Osteoblast (primary cell): ENCODE data around the gene CLMP. TPM values are rescaled to one million over a fixed set of nuclear protein-coding genes. Genes with fewer than 3 reads are reported as not detected.

Experiments
- DNase-seq: peaks from one replicate; pipeline ENCODE4 v3.0.0; 2011; ENCODE audit warnings: low spot score, mixed read lengths; ENCODE audit not compliant: insufficient read length; ENCODE audit errors: missing footprints
- H2AFZ ChIP-seq: 2 replicates; pipeline ENCODE4 v1.6.0; 2011; ENCODE audit warnings: mild to moderate bottlenecking, low read length
- H3K27ac ChIP-seq: 2 replicates; pipeline ENCODE4 v1.5.1; 2011; ENCODE audit warnings: mild to moderate bottlenecking, low read depth, low read length, moderate library complexity
- H3K27me3 ChIP-seq: 2 replicates; pipeline ENCODE4 v1.6.0; 2012; ENCODE audit warnings: mild to moderate bottlenecking, control low read depth, inconsistent platforms, low read length, moderate library complexity; ENCODE audit not compliant: insufficient read depth
- H3K36me3 ChIP-seq: 2 replicates; pipeline ENCODE4 v1.5.1; 2011; ENCODE audit warnings: mild to moderate bottlenecking, low read length, control low read depth, moderate library complexity; ENCODE audit not compliant: insufficient read depth
- H3K4me1 ChIP-seq: 2 replicates; pipeline ENCODE4 v1.5.1; 2011; ENCODE audit warnings: mild to moderate bottlenecking, low read length, control low read depth, moderate library complexity; ENCODE audit not compliant: insufficient read depth
- H3K4me2 ChIP-seq: 2 replicates; pipeline ENCODE4 v1.6.0; 2011; ENCODE audit warnings: mild to moderate bottlenecking, low read length; ENCODE audit not compliant: insufficient read depth
- H3K4me3 ChIP-seq: fragments of 200-600 bp; sonication (generic); 3 replicates; pipeline ENCODE4 v1.5.1; 2012; ENCODE audit warnings: mild to moderate bottlenecking, low read length, inconsistent platforms; ENCODE audit not compliant: insufficient read depth
- H3K79me2 ChIP-seq: 2 replicates; pipeline ENCODE4 v1.6.0; 2012; ENCODE audit warnings: mild to moderate bottlenecking, low read length, control low read depth, inconsistent platforms; ENCODE audit not compliant: insufficient read depth
- H3K9me3 ChIP-seq: 2 replicates; pipeline ENCODE4 v1.5.1; 2011; ENCODE audit warnings: low read depth, low read length, control low read depth
- H4K20me1 ChIP-seq: 2 replicates; pipeline ENCODE4 v1.6.0; 2012; ENCODE audit warnings: mild to moderate bottlenecking, low read length, control low read depth; ENCODE audit not compliant: insufficient read depth
- CTCF ChIP-seq: IDR thresholded peaks from 2 replicates; pipeline ENCODE4 v1.5.1; 2011; ENCODE audit warnings: mild to moderate bottlenecking, low read depth, low read length, moderate library complexity; ENCODE audit errors: extremely low read depth
- total RNA-seq: library from RNA; depleted of rRNA; stranded (reverse); fragments of >200 nt; gene quantifications from 2 replicates; pipeline ENCODE4 v1.2.3, GENCODE V29; 2012

CLMP gene
- total RNA-seq, 1 donor: 210 TPM

DNA sequence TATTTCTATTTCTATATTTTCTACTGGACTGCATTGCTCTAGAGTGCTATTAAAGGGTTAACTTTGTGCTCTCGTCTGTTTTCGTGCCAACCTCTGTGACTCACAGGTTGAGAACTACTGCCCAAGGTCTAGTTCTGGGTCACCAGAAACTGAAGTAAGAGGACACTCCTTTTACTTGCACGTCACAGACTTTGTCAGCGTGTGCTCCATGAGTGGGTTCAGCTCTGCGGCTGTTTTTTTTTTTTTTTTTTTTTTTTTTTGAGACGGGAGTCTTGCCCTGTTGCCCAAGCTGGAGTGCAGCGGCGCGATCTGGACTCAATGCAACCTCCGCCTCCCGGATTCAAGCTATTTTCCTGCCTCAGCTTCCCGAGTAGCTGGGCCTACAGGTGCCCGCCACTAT is 49.8 kb downstream of the CLMP start:
- Histone ChIP-seq H3K4me3 (no peak overlapping the region), H3K4me2 (peak overlapping the region; percentile 10), H3K79me2 (peaks cover 87% of the 10 kb centered on the region), H3K9me3 (no peaks in the 10 kb centered on the region), H3K27ac (peak overlapping the region; percentile 84), H4K20me1 (peaks cover 12% of the 10 kb centered on the region), H3K27me3 (no peaks in the 10 kb centered on the region), H2AFZ (no peak overlapping the region), H3K4me1 (peaks cover 23% of the 10 kb centered on the region), H3K36me3 (peaks cover 41% of the 10 kb centered on the region)
- no peak for TF ChIP-seq CTCF
- DNase-seq: peak; percentile 95

DNA sequence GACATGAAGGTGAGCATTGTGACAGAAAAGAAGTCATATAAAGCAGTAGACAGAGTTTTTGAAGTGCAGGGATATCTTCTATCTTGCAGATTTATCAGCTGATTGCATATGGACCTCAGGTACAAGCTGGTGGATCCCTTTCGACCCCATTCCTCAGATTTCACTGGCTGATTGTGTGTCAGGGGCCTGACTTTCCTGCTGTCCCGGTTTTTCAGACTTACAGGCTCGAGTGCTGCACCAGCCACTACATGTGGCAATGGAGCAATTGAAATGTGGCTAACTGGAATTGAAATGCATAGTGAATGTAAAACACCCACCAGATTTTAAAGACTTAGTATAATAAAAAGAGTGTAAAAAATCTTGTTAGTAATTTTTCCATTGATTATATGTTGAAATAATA is 50.3 kb downstream of the CLMP start:
- DNase-seq: no peak
- H4K20me1 ChIP-seq: peaks cover 12% of the 10 kb centered on the region
- H2AFZ ChIP-seq: no peak overlapping the region
- peaks cover 81% of the 10 kb centered on the region for H3K79me2 ChIP-seq
- H3K4me2 ChIP-seq: no peak overlapping the region
- H3K4me1 ChIP-seq: peaks cover 23% of the 10 kb centered on the region
- H3K27me3 ChIP-seq: no peaks in the 10 kb centered on the region
- H3K36me3 ChIP-seq: peaks cover 41% of the 10 kb centered on the region
- no peak overlapping the region for H3K4me3 ChIP-seq
- peak overlapping the region; percentile 84 for H3K27ac ChIP-seq
- no peak for TF ChIP-seq CTCF
- no peaks in the 10 kb centered on the region for H3K9me3 ChIP-seq

DNA sequence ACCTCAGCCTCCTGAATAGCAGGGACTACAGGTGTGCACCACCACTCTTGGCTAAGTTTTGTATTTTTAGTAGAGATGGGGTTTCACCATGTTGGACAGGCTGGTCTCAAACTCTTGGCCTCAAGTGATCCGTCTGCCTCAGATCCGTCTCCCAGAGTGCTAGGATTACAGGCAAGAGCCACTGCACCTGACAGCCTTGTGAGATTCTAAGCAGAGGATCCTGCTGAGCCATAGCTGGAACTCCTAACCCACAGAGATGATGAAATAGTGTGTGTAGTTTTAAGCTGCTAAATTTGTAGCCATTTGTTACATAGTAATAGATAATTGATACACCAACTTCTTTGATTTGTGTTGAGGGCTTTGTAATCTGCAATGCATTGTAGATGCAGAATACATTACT is 51.1 kb downstream of the CLMP start:
- TF ChIP-seq CTCF: no peak
- no peak for DNase-seq
- Histone ChIP-seq H3K27me3 (no peaks in the 10 kb centered on the region), H3K9me3 (no peaks in the 10 kb centered on the region), H3K4me1 (peaks cover 26% of the 10 kb centered on the region), H3K36me3 (peaks cover 33% of the 10 kb centered on the region), H3K4me2 (no peak overlapping the region), H3K79me2 (peaks cover 81% of the 10 kb centered on the region), H3K4me3 (no peak overlapping the region), H2AFZ (no peak overlapping the region), H4K20me1 (peaks cover 12% of the 10 kb centered on the region), H3K27ac (peak overlapping the region; percentile 34)

GRCh38 chr11:123143476-123143875 is 51.6 kb downstream of the CLMP start:
- peaks cover 28% of the 10 kb centered on the region for H3K36me3 ChIP-seq
- no peaks in the 10 kb centered on the region for H3K9me3 ChIP-seq
- peaks cover 31% of the 10 kb centered on the region for H3K4me1 ChIP-seq
- H3K79me2 ChIP-seq: peaks cover 81% of the 10 kb centered on the region
- H3K4me3 ChIP-seq: no peak overlapping the region
- no peak for DNase-seq
- TF ChIP-seq CTCF: no peak
- H2AFZ ChIP-seq: no peak overlapping the region
- H4K20me1 ChIP-seq: peaks cover 12% of the 10 kb centered on the region
- peak overlapping the region; percentile 34 for H3K27ac ChIP-seq
- H3K4me2 ChIP-seq: no peak overlapping the region
- H3K27me3 ChIP-seq: no peaks in the 10 kb centered on the region
